ENCODE data around the gene ST6GALNAC3.

DNA sequence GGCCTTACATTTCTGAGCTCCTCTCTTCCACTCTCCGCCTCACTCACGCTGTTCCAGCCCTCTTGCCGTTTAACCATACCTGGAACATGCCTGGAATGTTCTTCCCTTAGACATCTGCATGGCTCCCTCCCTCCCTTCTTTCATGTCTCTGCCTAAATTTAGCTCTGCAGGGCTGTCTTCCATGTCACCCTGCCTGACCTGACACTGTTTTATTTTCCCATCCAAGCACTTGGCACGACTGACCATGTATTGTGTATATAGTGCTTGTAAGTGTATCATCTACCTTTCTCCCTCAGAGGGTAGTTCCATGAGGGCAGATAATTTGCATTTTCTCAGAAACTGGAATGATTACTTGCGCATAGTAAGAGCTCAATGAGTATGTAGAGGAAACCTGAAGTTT is 47.3 kb downstream of the ST6GALNAC3 start:
- TF ChIP-seq, protein P1, sequence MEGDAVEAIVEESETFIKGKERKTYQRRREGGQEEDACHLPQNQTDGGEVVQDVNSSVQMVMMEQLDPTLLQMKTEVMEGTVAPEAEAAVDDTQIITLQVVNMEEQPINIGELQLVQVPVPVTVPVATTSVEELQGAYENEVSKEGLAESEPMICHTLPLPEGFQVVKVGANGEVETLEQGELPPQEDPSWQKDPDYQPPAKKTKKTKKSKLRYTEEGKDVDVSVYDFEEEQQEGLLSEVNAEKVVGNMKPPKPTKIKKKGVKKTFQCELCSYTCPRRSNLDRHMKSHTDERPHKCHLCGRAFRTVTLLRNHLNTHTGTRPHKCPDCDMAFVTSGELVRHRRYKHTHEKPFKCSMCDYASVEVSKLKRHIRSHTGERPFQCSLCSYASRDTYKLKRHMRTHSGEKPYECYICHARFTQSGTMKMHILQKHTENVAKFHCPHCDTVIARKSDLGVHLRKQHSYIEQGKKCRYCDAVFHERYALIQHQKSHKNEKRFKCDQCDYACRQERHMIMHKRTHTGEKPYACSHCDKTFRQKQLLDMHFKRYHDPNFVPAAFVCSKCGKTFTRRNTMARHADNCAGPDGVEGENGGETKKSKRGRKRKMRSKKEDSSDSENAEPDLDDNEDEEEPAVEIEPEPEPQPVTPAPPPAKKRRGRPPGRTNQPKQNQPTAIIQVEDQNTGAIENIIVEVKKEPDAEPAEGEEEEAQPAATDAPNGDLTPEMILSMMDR (IDR thresholded peaks at IDR 0.05; ENCODE audit: low read depth, low read length): no peak
- no peak for TF ChIP-seq EZH2phosphoT487 (IDR thresholded peaks at IDR 0.05; ENCODE audit: low read depth)
